Measurements from ENCODE around the gene ZNG1A. TPM values are rescaled to one million over a fixed set of nuclear protein-coding genes. Genes with fewer than 3 reads are reported as not detected.
A peak's percentile ranks its signal among the peaks of the same experiment; 100 is the strongest.
"Not testable (repeated sequence)": the region's sequence is repeated elsewhere in the genome, so short reads cannot be mapped to it uniquely, and the experiment has no call there.

Gene ZNG1A
- total and polyA plus RNA-seq, 9 of the 15 experiments (the other 6 are each of a cell fraction or from before 2014, with no cell fraction given), result 20.7 to 90.6 (median 41.7) TPM

- TF ChIP-seq YY1 (IDR thresholded peaks at IDR 0.05; ENCODE audit: borderline replicate concordance in 1 of 3, control insufficient read depth in 1 of 3, extremely low read depth in 1 of 3, insufficient read depth in 3 of 3, insufficient read length in 1 of 3, insufficient replicate concordance in 2 of 3, low read depth in 1 of 3, low read length in 2 of 3), result no peak
- peak; percentile 63 for TF ChIP-seq PKNOX1 (IDR thresholded peaks at IDR 0.05)
- TF ChIP-seq DNMT1 (IDR thresholded peaks at IDR 0.05), result no peak
- TF ChIP-seq CEBPB (tag; IDR thresholded peaks at IDR 0.05), result peak; percentile 79
- no peak for TF ChIP-seq TOE1 (IDR thresholded peaks at IDR 0.05; ENCODE audit: borderline replicate concordance)
- no peak for TF ChIP-seq TOE1 (CRISPR knock-in tag; IDR thresholded peaks at IDR 0.05; ENCODE audit: borderline replicate concordance, low read depth)
- TF ChIP-seq ELF2 (CRISPR knock-in tag; IDR thresholded peaks at IDR 0.05), result no peak
- TF ChIP-seq PHB2 (IDR thresholded peaks at IDR 0.05; ENCODE audit: low read depth), result no peak
- Histone ChIP-seq H3K4me2 (ENCODE audit: insufficient read depth, low read length) (no peak overlapping the region), H2AFZ (ENCODE audit: low read depth, low read length) (no peak overlapping the region), H4K20me1 (replicated peaks; ENCODE audit: control insufficient read depth, insufficient read depth, low read length) (no peaks in the 10 kb centered on the region), H3K27me3 (ENCODE audit: control insufficient read depth in 2 of 2, insufficient read depth in 2 of 2, low read length in 2 of 2) (no peaks in the 10 kb centered on the region), H3K9me1 (ENCODE audit: control insufficient read depth, insufficient read depth, low read length) (no peaks in the 10 kb centered on the region), H3K79me2 (ENCODE audit: control insufficient read depth, insufficient read depth, low read length) (peaks cover 48% of the 10 kb centered on the region), H3K9me3 (replicated peaks; ENCODE audit: control insufficient read depth, insufficient read depth, low read depth, low read length) (no peaks in the 10 kb centered on the region), H3K4me3 (no peak overlapping the region), H3K4me1 (replicated peaks in 1 of 2; ENCODE audit: control insufficient read depth in 2 of 2, insufficient read depth in 2 of 2, low read length in 2 of 2) (peaks cover 13 to 29% of the 10 kb centered on the region in 2 experiments; a peak in 4 of 5 replicates), H3K9ac (ENCODE audit: insufficient read depth in 1 of 2, low read depth in 2 of 2, low read length in 2 of 2) (no peak overlapping the region), H3K27ac (ENCODE audit: extremely low read depth, low read depth, low read length) (no peak overlapping the region), H3K36me3 (ENCODE audit: control insufficient read depth, insufficient read depth, low read length) (no peaks in the 10 kb centered on the region)
- FAIRE-seq (no peak), DNase-seq (ENCODE audit: extremely low read depth in 1 of 4, low spot score in 3 of 4) (no peak), ATAC-seq (no peak)
- intact Hi-C loops (cut with micrococcal nuclease) (loop anchor here (5.0 to 10.0 kb wide), 2 partner anchors 32 to 85 kb away; no protein-coding TSS in a partner anchor), in situ Hi-C loops (cut with MboI) (no loop called here)
- CTCF ChIA-PET (ENCODE audit: low intra/inter-chr PET ratio), result no interaction called here
- no TSS peak for BruUV-seq (replicated peaks)
- 65% methylated on average over 7 of the region's 7 CpGs for WGBS (ENCODE audit: insufficient coverage, low coverage, missing lambda C conversion rate)
- POLR2A ChIA-PET, result interaction anchor here (0.6 to 1.4 kb wide), 4 partner anchors 9 to 17 kb away, joined by 3 to 4 read pairs (median 4); no protein-coding TSS in a partner anchor
These were observed 41.0 kb upstream of the ZNG1A start for GRCh38 chr9:219670-220365.

- WGBS (ENCODE audit: insufficient coverage, low coverage, missing lambda C conversion rate), result 97% methylated on average over 5 of the region's 7 CpGs
- peaks cover 48% of the 10 kb centered on the region for H3K79me2 ChIP-seq (ENCODE audit: control insufficient read depth, insufficient read depth, low read length)
- H3K9ac ChIP-seq (ENCODE audit: insufficient read depth in 1 of 2, low read depth in 2 of 2, low read length in 2 of 2); ATAC-seq; DNase-seq (ENCODE audit: extremely low read depth in 1 of 4, low spot score in 3 of 4); BruUV-seq (replicated peaks); H3K9me3 ChIP-seq (replicated peaks; ENCODE audit: control insufficient read depth, insufficient read depth, low read depth, low read length); H3K4me2 ChIP-seq (ENCODE audit: insufficient read depth, low read length); H4K20me1 ChIP-seq (replicated peaks; ENCODE audit: control insufficient read depth, insufficient read depth, low read length); H3K9me1 ChIP-seq (ENCODE audit: control insufficient read depth, insufficient read depth, low read length); H3K36me3 ChIP-seq (ENCODE audit: control insufficient read depth, insufficient read depth, low read length); H3K4me3 ChIP-seq; FAIRE-seq; in situ Hi-C loops (cut with MboI); H3K27ac ChIP-seq (ENCODE audit: extremely low read depth, low read depth, low read length); H2AFZ ChIP-seq (ENCODE audit: low read depth, low read length); CTCF ChIA-PET (ENCODE audit: low intra/inter-chr PET ratio); H3K27me3 ChIP-seq (ENCODE audit: control insufficient read depth in 2 of 2, insufficient read depth in 2 of 2, low read length in 2 of 2): not testable (repeated sequence)
- intact Hi-C loops (cut with micrococcal nuclease), result loop anchor here (5.0 to 10.0 kb wide), 2 partner anchors 33 to 86 kb away; no protein-coding TSS in a partner anchor
- POLR2A ChIA-PET, result interaction anchor here (1.3 to 1.4 kb wide), 2 partner anchors 10 to 17 kb away, joined by 4 read pairs; no protein-coding TSS in a partner anchor
- peaks cover 17 to 22% of the 10 kb centered on the region in 2 experiments; a peak in 4 of 5 replicates for H3K4me1 ChIP-seq (replicated peaks in 1 of 2; ENCODE audit: control insufficient read depth in 2 of 2, insufficient read depth in 2 of 2, low read length in 2 of 2)
These were observed 40.2 kb upstream of the ZNG1A start for GRCh38 chr9:219036-219435.
